ENCODE data around the gene EFCAB9.

DNA sequence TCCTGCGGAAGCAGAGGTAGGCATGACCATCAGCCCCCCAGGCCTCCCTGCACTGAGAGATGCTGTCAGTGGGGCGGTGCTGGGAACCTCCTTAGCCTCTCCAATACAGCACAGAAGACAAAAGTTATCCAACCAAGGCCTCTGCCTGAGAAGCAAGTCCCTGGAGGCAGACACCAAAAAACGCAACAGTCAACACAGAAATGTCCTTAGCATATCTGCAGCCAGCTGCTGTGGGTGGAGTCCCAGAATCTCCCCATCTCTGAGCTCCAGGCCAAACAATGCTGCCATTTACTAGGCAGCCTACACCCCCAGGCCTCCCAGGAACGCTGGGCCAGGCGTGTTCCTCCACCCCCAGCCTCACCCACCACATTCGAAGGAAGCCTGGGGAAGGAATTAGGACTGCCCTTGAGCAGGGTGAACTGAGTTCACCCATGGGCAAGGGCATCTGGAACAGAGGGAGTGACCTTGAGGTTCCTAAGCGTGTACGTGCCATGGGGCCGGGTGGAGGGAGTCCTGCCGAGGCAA is 49.6 kb upstream of the EFCAB9 start:
- no peak for TF ChIP-seq CTCF (IDR thresholded peaks at IDR 0.05)
- TF ChIP-seq, protein P1, sequence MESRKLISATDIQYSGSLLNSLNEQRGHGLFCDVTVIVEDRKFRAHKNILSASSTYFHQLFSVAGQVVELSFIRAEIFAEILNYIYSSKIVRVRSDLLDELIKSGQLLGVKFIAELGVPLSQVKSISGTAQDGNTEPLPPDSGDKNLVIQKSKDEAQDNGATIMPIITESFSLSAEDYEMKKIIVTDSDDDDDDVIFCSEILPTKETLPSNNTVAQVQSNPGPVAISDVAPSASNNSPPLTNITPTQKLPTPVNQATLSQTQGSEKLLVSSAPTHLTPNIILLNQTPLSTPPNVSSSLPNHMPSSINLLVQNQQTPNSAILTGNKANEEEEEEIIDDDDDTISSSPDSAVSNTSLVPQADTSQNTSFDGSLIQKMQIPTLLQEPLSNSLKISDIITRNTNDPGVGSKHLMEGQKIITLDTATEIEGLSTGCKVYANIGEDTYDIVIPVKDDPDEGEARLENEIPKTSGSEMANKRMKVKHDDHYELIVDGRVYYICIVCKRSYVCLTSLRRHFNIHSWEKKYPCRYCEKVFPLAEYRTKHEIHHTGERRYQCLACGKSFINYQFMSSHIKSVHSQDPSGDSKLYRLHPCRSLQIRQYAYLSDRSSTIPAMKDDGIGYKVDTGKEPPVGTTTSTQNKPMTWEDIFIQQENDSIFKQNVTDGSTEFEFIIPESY (IDR thresholded peaks at IDR 0.05; ENCODE audit: borderline replicate concordance, low read depth) = no peak
